IPS-15b (cell line): ENCODE data around the gene DGCR2.
A peak's percentile ranks its signal among the peaks of the same experiment; 100 is the strongest.

Experiments
- H3K27me3 ChIP-seq: one replicate; pipeline ENCODE4 v1.6.1; 2013; ENCODE audit warnings: low read length; ENCODE audit not compliant: control insufficient read depth, insufficient read depth
- H3K36me3 ChIP-seq: one replicate; pipeline ENCODE4 v1.6.1; 2013; ENCODE audit warnings: low read length; ENCODE audit not compliant: control insufficient read depth, insufficient read depth
- H3K4me1 ChIP-seq: one replicate; pipeline ENCODE4 v1.6.1; 2013; ENCODE audit warnings: mild to moderate bottlenecking, low read length; ENCODE audit not compliant: control insufficient read depth, insufficient read depth
- H3K4me3 ChIP-seq: one replicate; pipeline ENCODE4 v1.5.1; 2013; ENCODE audit warnings: low read depth, low read length
- H3K9ac ChIP-seq: one replicate; pipeline ENCODE4 v1.6.1; 2013; ENCODE audit warnings: low read depth, mild to moderate bottlenecking, low read length
- H3K9me3 ChIP-seq: one replicate; pipeline ENCODE4 v1.6.1; 2013; ENCODE audit warnings: mild to moderate bottlenecking, low read length; ENCODE audit not compliant: control insufficient read depth, insufficient read depth

The DGCR2 gene

GRCh38 chr22:19122752-19123492 lies 710 bp upstream of the DGCR2 start:
- no peaks in the 10 kb centered on the region for H3K9me3 ChIP-seq
- H3K4me3 ChIP-seq = peak overlapping the region; percentile 69
- H3K9ac ChIP-seq = peak overlapping the region; percentile 37
- H3K27me3 ChIP-seq = no peaks in the 10 kb centered on the region
- peaks cover 3% of the 10 kb centered on the region for H3K36me3 ChIP-seq
- H3K4me1 ChIP-seq = peaks cover 3% of the 10 kb centered on the region

- Histone ChIP-seq H3K36me3 (peaks cover 3% of the 10 kb centered on the region), H3K9me3 (no peaks in the 10 kb centered on the region), H3K4me3 (peak overlapping the region; percentile 90), H3K27me3 (no peaks in the 10 kb centered on the region), H3K4me1 (peaks cover 3% of the 10 kb centered on the region), H3K9ac (peak overlapping the region; percentile 87)
These were observed 525 bp downstream of the DGCR2 start for GRCh38 chr22:19121631-19122142.

- H3K4me1 ChIP-seq = peaks cover 3% of the 10 kb centered on the region
- no peaks in the 10 kb centered on the region for H3K9me3 ChIP-seq
- H3K27me3 ChIP-seq = no peaks in the 10 kb centered on the region
- peaks cover 3% of the 10 kb centered on the region for H3K36me3 ChIP-seq
- H3K4me3 ChIP-seq = peak overlapping the region; percentile 90
- peak overlapping the region; percentile 87 for H3K9ac ChIP-seq
These were observed 1.2 kb downstream of the DGCR2 start for GRCh38 chr22:19120829-19121630.

- peaks cover 3% of the 10 kb centered on the region for H3K4me1 ChIP-seq
- no peaks in the 10 kb centered on the region for H3K27me3 ChIP-seq
- no peaks in the 10 kb centered on the region for H3K9me3 ChIP-seq
- H3K9ac ChIP-seq = no peak overlapping the region
- peaks cover 3% of the 10 kb centered on the region for H3K36me3 ChIP-seq
- no peak overlapping the region for H3K4me3 ChIP-seq
These were observed 2.3 kb downstream of the DGCR2 start for GRCh38 chr22:19119949-19120348.

GRCh38 chr22:19118329-19118880 lies 3.8 kb downstream of the DGCR2 start:
- H3K9ac ChIP-seq = no peak overlapping the region
- H3K4me3 ChIP-seq = no peak overlapping the region
- no peaks in the 10 kb centered on the region for H3K27me3 ChIP-seq
- peaks cover 3% of the 10 kb centered on the region for H3K36me3 ChIP-seq
- no peaks in the 10 kb centered on the region for H3K9me3 ChIP-seq
- peaks cover 3% of the 10 kb centered on the region for H3K4me1 ChIP-seq

- no peak overlapping the region for H3K9ac ChIP-seq
- H3K9me3 ChIP-seq = no peaks in the 10 kb centered on the region
- H3K4me3 ChIP-seq = no peak overlapping the region
- no peaks in the 10 kb centered on the region for H3K27me3 ChIP-seq
- peaks cover 3% of the 10 kb centered on the region for H3K36me3 ChIP-seq
- peaks cover 3% of the 10 kb centered on the region for H3K4me1 ChIP-seq
These were observed 5.1 kb downstream of the DGCR2 start for GRCh38 chr22:19117111-19117512.

- no peaks in the 10 kb centered on the region for H3K27me3 ChIP-seq
- H3K9ac ChIP-seq = no peak overlapping the region
- no peaks in the 10 kb centered on the region for H3K9me3 ChIP-seq
- H3K4me3 ChIP-seq = no peak overlapping the region
- H3K4me1 ChIP-seq = peaks cover 5% of the 10 kb centered on the region
- H3K36me3 ChIP-seq = peaks cover 3% of the 10 kb centered on the region
These were observed 6.6 kb downstream of the DGCR2 start for GRCh38 chr22:19115628-19116027.

- Histone ChIP-seq H3K4me3 (no peak overlapping the region), H3K9ac (no peak overlapping the region), H3K36me3 (no peaks in the 10 kb centered on the region), H3K9me3 (no peaks in the 10 kb centered on the region), H3K27me3 (no peaks in the 10 kb centered on the region), H3K4me1 (peaks cover 3% of the 10 kb centered on the region)
These were observed 7.1 kb downstream of the DGCR2 start for GRCh38 chr22:19114984-19115552.

- H3K9me3 ChIP-seq = no peaks in the 10 kb centered on the region
- no peak overlapping the region for H3K9ac ChIP-seq
- H3K4me1 ChIP-seq = peaks cover 10% of the 10 kb centered on the region
- H3K4me3 ChIP-seq = no peak overlapping the region
- no peaks in the 10 kb centered on the region for H3K27me3 ChIP-seq
- no peaks in the 10 kb centered on the region for H3K36me3 ChIP-seq
These were observed 8.8 kb downstream of the DGCR2 start for GRCh38 chr22:19113429-19113828.

GRCh38 chr22:19111584-19111983 lies 10.6 kb downstream of the DGCR2 start:
- Histone ChIP-seq H3K4me3 (no peak overlapping the region), H3K27me3 (no peaks in the 10 kb centered on the region), H3K36me3 (no peaks in the 10 kb centered on the region), H3K4me1 (peaks cover 10% of the 10 kb centered on the region), H3K9ac (no peak overlapping the region), H3K9me3 (no peaks in the 10 kb centered on the region)

GRCh38 chr22:19111140-19111539 lies 11.1 kb downstream of the DGCR2 start:
- no peak overlapping the region for H3K4me3 ChIP-seq
- peaks cover 10% of the 10 kb centered on the region for H3K4me1 ChIP-seq

More at GRCh38 chr22:19111140-19111539, 11.1 kb downstream of the DGCR2 start:
- Histone ChIP-seq H3K36me3 (no peaks in the 10 kb centered on the region), H3K9me3 (no peaks in the 10 kb centered on the region), H3K9ac (no peak overlapping the region), H3K27me3 (no peaks in the 10 kb centered on the region)
